Measurements from ENCODE around the gene FER. TPM values are rescaled to one million over a fixed set of nuclear protein-coding genes. Genes with fewer than 3 reads are reported as not detected.

FER gene
- total RNA-seq, 1 experiment from 2014 or later, result 19.4 TPM

GRCh38 chr5:108822211-108822947 lies 74.7 kb downstream of the FER start:
- Histone ChIP-seq H3K9ac (ENCODE audit: low read length) (no peak overlapping the region), H3K79me2 (ENCODE audit: low read length) (no peaks in the 10 kb centered on the region), H3K4me3 (ENCODE audit: low read length) (no peak overlapping the region), H2AFZ (ENCODE audit: low read length) (no peak overlapping the region), H3K27ac (ENCODE audit: low read length) (no peak overlapping the region), H3K36me3 (ENCODE audit: low read depth, low read length) (no peaks in the 10 kb centered on the region), H3F3A (ENCODE audit: low read length, unreplicated experiment) (no peaks in the 10 kb centered on the region), H4K20me1 (ENCODE audit: low read length) (no peaks in the 10 kb centered on the region), H3K4me1 (ENCODE audit: insufficient read depth, low read length) (no peaks in the 10 kb centered on the region), H3K4me2 (ENCODE audit: low read length) (no peak overlapping the region), H3K9me2 (replicated peaks; ENCODE audit: low read length) (no peaks in the 10 kb centered on the region), H3K9me3 (ENCODE audit: low read length) (no peaks in the 10 kb centered on the region), H3K27me3 (ENCODE audit: low read length) (no peaks in the 10 kb centered on the region)
- no peak for ATAC-seq
- no peak for DNase-seq
- intact Hi-C loops (cut with micrococcal nuclease), result no loop called here
- no TSS peak for BruUV-seq (replicated peaks)
- ChIA-PET POLR2A (ENCODE audit: unreplicated experiment) (no interaction called here), CTCF (no interaction called here)
- TF ChIP-seq EZH2 (IDR thresholded peaks at IDR 0.05; ENCODE audit: low read length, unreplicated experiment) (no peak), EZH2phosphoT487 (IDR thresholded peaks at IDR 0.05; ENCODE audit: borderline replicate concordance, low read length) (no peak), CTCF (conservative IDR thresholded peaks at IDR 0.05; ENCODE audit: low read depth, low read length) (no peak)

GRCh38 chr5:108827131-108827530 lies 79.4 kb downstream of the FER start:
- H3K4me1 ChIP-seq (ENCODE audit: insufficient read depth, low read length), result no peaks in the 10 kb centered on the region
- BruUV-seq (replicated peaks), result no TSS peak
- H4K20me1 ChIP-seq (ENCODE audit: low read length), result no peaks in the 10 kb centered on the region
- intact Hi-C loops (cut with micrococcal nuclease), result no loop called here
- no peak overlapping the region for H3K27ac ChIP-seq (ENCODE audit: low read length)
- no peak overlapping the region for H3K4me2 ChIP-seq (ENCODE audit: low read length)
- no peaks in the 10 kb centered on the region for H3K9me3 ChIP-seq (ENCODE audit: low read length)
- no peaks in the 10 kb centered on the region for H3K79me2 ChIP-seq (ENCODE audit: low read length)
- ChIA-PET POLR2A (ENCODE audit: unreplicated experiment) (no interaction called here), CTCF (no interaction called here)
- H3F3A ChIP-seq (ENCODE audit: low read length, unreplicated experiment), result no peaks in the 10 kb centered on the region
- no peak overlapping the region for H3K9ac ChIP-seq (ENCODE audit: low read length)
- H3K4me3 ChIP-seq (ENCODE audit: low read length), result no peak overlapping the region
- ATAC-seq, result no peak
- H3K27me3 ChIP-seq (ENCODE audit: low read length), result no peaks in the 10 kb centered on the region
- TF ChIP-seq CTCF (conservative IDR thresholded peaks at IDR 0.05; ENCODE audit: low read depth, low read length) (no peak), EZH2 (IDR thresholded peaks at IDR 0.05; ENCODE audit: low read length, unreplicated experiment) (no peak), EZH2phosphoT487 (IDR thresholded peaks at IDR 0.05; ENCODE audit: borderline replicate concordance, low read length) (no peak)
- no peaks in the 10 kb centered on the region for H3K36me3 ChIP-seq (ENCODE audit: low read depth, low read length)
- no peak overlapping the region for H2AFZ ChIP-seq (ENCODE audit: low read length)
- no peak for DNase-seq
- no peaks in the 10 kb centered on the region for H3K9me2 ChIP-seq (replicated peaks; ENCODE audit: low read length)

GRCh38 chr5:108830705-108831276 lies 83.1 kb downstream of the FER start:
- POLR2A ChIA-PET (ENCODE audit: unreplicated experiment), result no interaction called here
- H4K20me1 ChIP-seq (ENCODE audit: low read length), result no peaks in the 10 kb centered on the region
- no peaks in the 10 kb centered on the region for H3K4me1 ChIP-seq (ENCODE audit: insufficient read depth, low read length)
- intact Hi-C loops (cut with micrococcal nuclease), result no loop called here
- H3K36me3 ChIP-seq (ENCODE audit: low read depth, low read length), result no peaks in the 10 kb centered on the region; the same call in 1 of the 2 replicates
- no peaks in the 10 kb centered on the region for H3K79me2 ChIP-seq (ENCODE audit: low read length)
- H2AFZ ChIP-seq (ENCODE audit: low read length), result no peak overlapping the region
- H3K4me2 ChIP-seq (ENCODE audit: low read length), result no peak overlapping the region
- no peaks in the 10 kb centered on the region for H3K27me3 ChIP-seq (ENCODE audit: low read length)
- H3F3A ChIP-seq (ENCODE audit: low read length, unreplicated experiment), result no peaks in the 10 kb centered on the region
- H3K9me3 ChIP-seq (ENCODE audit: low read length), result no peaks in the 10 kb centered on the region
- H3K9ac ChIP-seq (ENCODE audit: low read length), result no peak overlapping the region
- H3K9me2 ChIP-seq (replicated peaks; ENCODE audit: low read length), result no peaks in the 10 kb centered on the region
- H3K27ac ChIP-seq (ENCODE audit: low read length), result no peak overlapping the region
- TF ChIP-seq EZH2phosphoT487 (IDR thresholded peaks at IDR 0.05; ENCODE audit: borderline replicate concordance, low read length), result no peak
- no peak for TF ChIP-seq EZH2 (IDR thresholded peaks at IDR 0.05; ENCODE audit: low read length, unreplicated experiment)
- no peak for TF ChIP-seq CTCF (conservative IDR thresholded peaks at IDR 0.05; ENCODE audit: low read depth, low read length)
- CTCF ChIA-PET, result no interaction called here
- no TSS peak for BruUV-seq (replicated peaks)
- DNase-seq, result no peak
- no peak overlapping the region for H3K4me3 ChIP-seq (ENCODE audit: low read length)
- ATAC-seq, result no peak
